ENCODE measurements around the gene GRM8.
"Not testable (repeated sequence)": the region's sequence is repeated elsewhere in the genome, so short reads cannot be mapped to it uniquely, and the experiment has no call there.

DNA sequence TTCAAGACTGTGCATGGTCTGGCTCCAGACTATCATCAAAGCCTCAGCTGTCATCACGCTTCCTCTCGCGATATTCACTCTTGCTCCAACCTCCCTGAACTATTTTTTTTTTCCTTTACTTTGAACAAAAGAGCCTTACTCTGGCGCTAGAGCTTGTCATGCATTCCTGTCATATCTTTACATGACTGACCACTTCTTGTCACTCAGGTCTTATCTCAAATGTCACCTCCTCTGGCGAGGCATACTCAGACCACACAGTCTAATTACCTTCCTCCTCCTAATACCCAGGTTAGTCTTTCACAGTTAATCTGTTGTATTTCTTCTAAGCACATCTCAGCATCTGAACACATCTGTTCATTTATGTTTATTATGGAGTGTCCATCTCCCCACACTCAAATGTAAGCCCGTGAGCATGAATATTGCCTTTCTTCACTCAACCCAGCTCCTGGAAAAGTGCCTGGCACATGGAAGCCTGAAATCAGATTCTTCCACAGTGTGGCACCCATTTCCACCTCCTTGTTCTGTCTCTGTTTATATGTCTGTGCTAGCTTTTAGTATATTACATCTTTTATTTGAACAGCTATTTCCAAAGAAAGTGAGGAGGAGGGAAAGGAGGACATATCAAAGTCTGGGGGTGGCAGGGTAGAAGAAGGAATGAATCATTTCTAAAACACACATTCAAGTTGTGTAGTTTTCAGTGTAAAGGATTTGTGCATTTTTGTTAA is 351.5 kb downstream of the GRM8 start:
- not testable (repeated sequence) for TF ChIP-seq FOSL2 (IDR thresholded peaks at IDR 0.05); FOSL2 (CRISPR knock-in tag; IDR thresholded peaks at IDR 0.05); RAD21 (conservative IDR thresholded peaks at IDR 0.05 in 1 of 2, IDR thresholded peaks at IDR 0.05 in 1 of 2); POLR2A (IDR thresholded peaks at IDR 0.05; ENCODE audit: low read length)
- TF ChIP-seq, protein P1, sequence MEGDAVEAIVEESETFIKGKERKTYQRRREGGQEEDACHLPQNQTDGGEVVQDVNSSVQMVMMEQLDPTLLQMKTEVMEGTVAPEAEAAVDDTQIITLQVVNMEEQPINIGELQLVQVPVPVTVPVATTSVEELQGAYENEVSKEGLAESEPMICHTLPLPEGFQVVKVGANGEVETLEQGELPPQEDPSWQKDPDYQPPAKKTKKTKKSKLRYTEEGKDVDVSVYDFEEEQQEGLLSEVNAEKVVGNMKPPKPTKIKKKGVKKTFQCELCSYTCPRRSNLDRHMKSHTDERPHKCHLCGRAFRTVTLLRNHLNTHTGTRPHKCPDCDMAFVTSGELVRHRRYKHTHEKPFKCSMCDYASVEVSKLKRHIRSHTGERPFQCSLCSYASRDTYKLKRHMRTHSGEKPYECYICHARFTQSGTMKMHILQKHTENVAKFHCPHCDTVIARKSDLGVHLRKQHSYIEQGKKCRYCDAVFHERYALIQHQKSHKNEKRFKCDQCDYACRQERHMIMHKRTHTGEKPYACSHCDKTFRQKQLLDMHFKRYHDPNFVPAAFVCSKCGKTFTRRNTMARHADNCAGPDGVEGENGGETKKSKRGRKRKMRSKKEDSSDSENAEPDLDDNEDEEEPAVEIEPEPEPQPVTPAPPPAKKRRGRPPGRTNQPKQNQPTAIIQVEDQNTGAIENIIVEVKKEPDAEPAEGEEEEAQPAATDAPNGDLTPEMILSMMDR (IDR thresholded peaks at IDR 0.05) = not testable (repeated sequence)
